SK-N-SH treated with all-trans-retinoic acid at 6 μM for 48 hours (cell line): ENCODE results near the gene GPR26.

ENCODE experiments used
- ATAC-seq: fragments of 200-7000 bp; cut with Tn5 transposase; 3 replicates; pipeline ENCODE4 v1.9.1; 2020; ENCODE audit warnings: mild to moderate bottlenecking, moderate library complexity
- ARNTL ChIP-seq: fragments of 450-650 bp; formaldehyde crosslinking; IDR thresholded peaks from 2 replicates; pipeline ENCODE4 v1.5.0; 2020; ENCODE audit warnings: low read depth, mild to moderate bottlenecking, moderate library complexity, borderline replicate concordance
- BACH2 ChIP-seq: fragments of 250-450 bp; sonication (Bioruptor Pico); IDR thresholded peaks from 2 replicates; pipeline ENCODE4 v1.9.0; 2021; ENCODE audit warnings: mild to moderate bottlenecking, borderline replicate concordance
- CSDC2 ChIP-seq: fragments of 250-450 bp; sonication (Bioruptor Pico); IDR thresholded peaks from 2 replicates; pipeline ENCODE4 v1.5.0; 2020; ENCODE audit warnings: mild to moderate bottlenecking, moderate library complexity
- ESRRG ChIP-seq: fragments of 250-450 bp; sonication (Bioruptor Pico); IDR thresholded peaks from 2 replicates; pipeline ENCODE4 v1.6.1; 2021; ENCODE audit warnings: mild to moderate bottlenecking
- GLIS3 ChIP-seq: fragments of 250-450 bp; sonication (Bioruptor Pico); IDR thresholded peaks from 2 replicates; pipeline ENCODE4 v1.5.0; 2020; ENCODE audit warnings: mild to moderate bottlenecking, moderate library complexity
- ISL1 ChIP-seq: fragments of 250-450 bp; sonication (Bioruptor Pico); IDR thresholded peaks from 2 replicates; pipeline ENCODE4 v2.1.2; 2022; ENCODE audit warnings: mild to moderate bottlenecking, moderate library complexity
- OSR1 ChIP-seq: fragments of 250-450 bp; sonication (Bioruptor Pico); IDR thresholded peaks from 2 replicates; pipeline ENCODE4 v1.8.0; 2022; ENCODE audit warnings: moderate library complexity, mild to moderate bottlenecking, inconsistent platforms
- RARB ChIP-seq: fragments of 250-450 bp; sonication (Bioruptor Pico); IDR thresholded peaks from 2 replicates; pipeline ENCODE4 v1.8.0; 2021; ENCODE audit warnings: mild to moderate bottlenecking, moderate library complexity
- SNAI2 ChIP-seq: fragments of 250-450 bp; sonication (Bioruptor Pico); IDR thresholded peaks from 2 replicates; pipeline ENCODE4 v1.5.0; 2020; ENCODE audit warnings: mild to moderate bottlenecking, moderate library complexity
- TCF4 ChIP-seq: fragments of 250-450 bp; sonication (Bioruptor Pico); IDR thresholded peaks from 2 replicates; pipeline ENCODE4 v1.8.0; 2021; ENCODE audit warnings: mild to moderate bottlenecking, moderate library complexity, borderline replicate concordance
- TOX ChIP-seq: fragments of 250-450 bp; sonication (Bioruptor Pico); IDR thresholded peaks from 2 replicates; pipeline ENCODE4 v1.8.0; 2021; ENCODE audit warnings: mild to moderate bottlenecking, moderate library complexity, borderline replicate concordance
- ZC3H10 ChIP-seq: fragments of 250-450 bp; sonication (Bioruptor Pico); IDR thresholded peaks from 2 replicates; pipeline ENCODE4 v1.5.1; 2021; ENCODE audit warnings: mild to moderate bottlenecking, moderate library complexity
- ZFP3 ChIP-seq: fragments of 250-450 bp; sonication (Bioruptor Pico); IDR thresholded peaks from 2 replicates; pipeline ENCODE4 v1.5.0; 2020; ENCODE audit warnings: mild to moderate bottlenecking, moderate library complexity
- ZNF565 ChIP-seq: fragments of 450-650 bp; formaldehyde crosslinking; conservative IDR thresholded peaks from 2 replicates; pipeline ENCODE4 v1.5.0; 2020; ENCODE audit warnings: low read depth, mild to moderate bottlenecking, moderate library complexity
- ZNF70 ChIP-seq: fragments of 450-650 bp; formaldehyde crosslinking; IDR thresholded peaks from 2 replicates; pipeline ENCODE4 v1.5.0; 2020; ENCODE audit warnings: mild to moderate bottlenecking, moderate library complexity
- ZNF8 ChIP-seq: fragments of 450-650 bp; formaldehyde crosslinking; IDR thresholded peaks from 2 replicates; pipeline ENCODE4 v1.5.0; 2020; ENCODE audit warnings: mild to moderate bottlenecking, moderate library complexity
- TF ChIP-seq, protein P1 (sequence below): fragments of 250-450 bp; sonication (Bioruptor Pico); IDR thresholded peaks from 2 replicates; pipeline ENCODE4 v1.5.1; 2021; ENCODE audit warnings: mild to moderate bottlenecking, moderate library complexity
- TF ChIP-seq, protein P2 (sequence below): fragments of 250-450 bp; sonication (Bioruptor Pico); IDR thresholded peaks from 2 replicates; pipeline ENCODE4 v1.5.0; 2020; ENCODE audit warnings: mild to moderate bottlenecking, moderate library complexity
- TF ChIP-seq, protein P3 (sequence below): fragments of 250-450 bp; sonication (Bioruptor Pico); IDR thresholded peaks from 2 replicates; pipeline ENCODE4 v1.8.0; 2020; ENCODE audit warnings: mild to moderate bottlenecking, moderate library complexity, borderline replicate concordance
- TF ChIP-seq, protein P4 (sequence below): fragments of 250-450 bp; sonication (Bioruptor Pico); IDR thresholded peaks from 2 replicates; pipeline ENCODE4 v1.5.1; 2020; ENCODE audit warnings: low read depth, mild to moderate bottlenecking, moderate library complexity
- TF ChIP-seq, protein P5 (sequence below): fragments of 250-450 bp; sonication (Bioruptor Pico); IDR thresholded peaks from 2 replicates; pipeline ENCODE4 v1.8.0; 2021; ENCODE audit warnings: low read depth, mild to moderate bottlenecking, moderate library complexity, borderline replicate concordance

Gene GPR26

DNA sequence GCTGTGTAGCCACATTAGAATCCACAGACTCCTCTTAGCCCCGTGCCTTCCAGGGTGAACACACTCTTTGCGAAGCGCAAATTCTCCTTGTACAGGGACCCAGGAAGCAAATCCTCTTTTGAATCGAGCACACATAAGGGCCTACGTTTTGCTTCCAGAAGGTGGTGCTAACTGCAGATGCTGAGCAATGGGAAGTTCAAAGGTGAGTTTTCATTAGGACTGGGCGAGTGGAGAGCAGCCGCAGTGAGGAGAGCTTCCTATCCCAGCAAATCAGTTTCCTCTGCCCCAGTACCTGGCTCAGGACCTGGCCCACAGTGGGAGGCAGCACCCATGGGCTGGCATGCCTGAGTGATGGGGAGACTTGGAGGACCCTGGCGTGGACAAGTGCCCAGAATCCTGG, 23.5 kb upstream of the GPR26 start:
- ATAC-seq: no peak
- TF ChIP-seq BACH2 (CRISPR knock-in tag) (no peak), ZFP3 (CRISPR knock-in tag) (no peak)
- TF ChIP-seq, protein P1, sequence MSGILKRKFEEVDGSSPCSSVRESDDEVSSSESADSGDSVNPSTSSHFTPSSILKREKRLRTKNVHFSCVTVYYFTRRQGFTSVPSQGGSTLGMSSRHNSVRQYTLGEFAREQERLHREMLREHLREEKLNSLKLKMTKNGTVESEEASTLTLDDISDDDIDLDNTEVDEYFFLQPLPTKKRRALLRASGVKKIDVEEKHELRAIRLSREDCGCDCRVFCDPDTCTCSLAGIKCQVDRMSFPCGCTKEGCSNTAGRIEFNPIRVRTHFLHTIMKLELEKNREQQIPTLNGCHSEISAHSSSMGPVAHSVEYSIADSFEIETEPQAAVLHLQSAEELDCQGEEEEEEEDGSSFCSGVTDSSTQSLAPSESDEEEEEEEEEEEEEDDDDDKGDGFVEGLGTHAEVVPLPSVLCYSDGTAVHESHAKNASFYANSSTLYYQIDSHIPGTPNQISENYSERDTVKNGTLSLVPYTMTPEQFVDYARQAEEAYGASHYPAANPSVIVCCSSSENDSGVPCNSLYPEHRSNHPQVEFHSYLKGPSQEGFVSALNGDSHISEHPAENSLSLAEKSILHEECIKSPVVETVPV (CRISPR knock-in tag): no peak
- TF ChIP-seq, protein P2, sequence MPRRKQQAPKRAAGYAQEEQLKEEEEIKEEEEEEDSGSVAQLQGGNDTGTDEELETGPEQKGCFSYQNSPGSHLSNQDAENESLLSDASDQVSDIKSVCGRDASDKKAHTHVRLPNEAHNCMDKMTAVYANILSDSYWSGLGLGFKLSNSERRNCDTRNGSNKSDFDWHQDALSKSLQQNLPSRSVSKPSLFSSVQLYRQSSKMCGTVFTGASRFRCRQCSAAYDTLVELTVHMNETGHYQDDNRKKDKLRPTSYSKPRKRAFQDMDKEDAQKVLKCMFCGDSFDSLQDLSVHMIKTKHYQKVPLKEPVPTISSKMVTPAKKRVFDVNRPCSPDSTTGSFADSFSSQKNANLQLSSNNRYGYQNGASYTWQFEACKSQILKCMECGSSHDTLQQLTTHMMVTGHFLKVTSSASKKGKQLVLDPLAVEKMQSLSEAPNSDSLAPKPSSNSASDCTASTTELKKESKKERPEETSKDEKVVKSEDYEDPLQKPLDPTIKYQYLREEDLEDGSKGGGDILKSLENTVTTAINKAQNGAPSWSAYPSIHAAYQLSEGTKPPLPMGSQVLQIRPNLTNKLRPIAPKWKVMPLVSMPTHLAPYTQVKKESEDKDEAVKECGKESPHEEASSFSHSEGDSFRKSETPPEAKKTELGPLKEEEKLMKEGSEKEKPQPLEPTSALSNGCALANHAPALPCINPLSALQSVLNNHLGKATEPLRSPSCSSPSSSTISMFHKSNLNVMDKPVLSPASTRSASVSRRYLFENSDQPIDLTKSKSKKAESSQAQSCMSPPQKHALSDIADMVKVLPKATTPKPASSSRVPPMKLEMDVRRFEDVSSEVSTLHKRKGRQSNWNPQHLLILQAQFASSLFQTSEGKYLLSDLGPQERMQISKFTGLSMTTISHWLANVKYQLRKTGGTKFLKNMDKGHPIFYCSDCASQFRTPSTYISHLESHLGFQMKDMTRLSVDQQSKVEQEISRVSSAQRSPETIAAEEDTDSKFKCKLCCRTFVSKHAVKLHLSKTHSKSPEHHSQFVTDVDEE (CRISPR knock-in tag): no peak
- TF ChIP-seq, all 23 proteins: peak for 0

DNA sequence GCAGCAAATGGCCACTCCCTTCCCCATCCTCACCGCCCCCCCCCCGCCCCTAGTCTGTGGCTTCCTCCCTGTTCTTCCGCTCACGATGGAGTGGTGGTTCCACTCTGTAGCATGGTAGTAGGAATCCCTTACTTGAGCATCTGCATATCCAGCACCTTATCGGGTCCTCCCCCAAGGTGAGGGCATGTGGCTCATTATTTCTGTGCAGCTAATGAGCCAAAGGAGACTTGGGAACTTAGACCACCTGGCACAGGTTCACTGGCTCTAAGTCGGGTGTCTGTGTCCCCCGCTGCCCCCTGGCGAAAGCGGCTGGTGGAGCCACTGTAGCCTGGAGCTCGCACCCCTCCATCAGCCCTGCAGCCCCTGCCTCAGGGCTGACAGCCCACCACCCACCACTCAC, 22.8 kb upstream of the GPR26 start:
- no peak for ATAC-seq
- TF ChIP-seq, protein P3, sequence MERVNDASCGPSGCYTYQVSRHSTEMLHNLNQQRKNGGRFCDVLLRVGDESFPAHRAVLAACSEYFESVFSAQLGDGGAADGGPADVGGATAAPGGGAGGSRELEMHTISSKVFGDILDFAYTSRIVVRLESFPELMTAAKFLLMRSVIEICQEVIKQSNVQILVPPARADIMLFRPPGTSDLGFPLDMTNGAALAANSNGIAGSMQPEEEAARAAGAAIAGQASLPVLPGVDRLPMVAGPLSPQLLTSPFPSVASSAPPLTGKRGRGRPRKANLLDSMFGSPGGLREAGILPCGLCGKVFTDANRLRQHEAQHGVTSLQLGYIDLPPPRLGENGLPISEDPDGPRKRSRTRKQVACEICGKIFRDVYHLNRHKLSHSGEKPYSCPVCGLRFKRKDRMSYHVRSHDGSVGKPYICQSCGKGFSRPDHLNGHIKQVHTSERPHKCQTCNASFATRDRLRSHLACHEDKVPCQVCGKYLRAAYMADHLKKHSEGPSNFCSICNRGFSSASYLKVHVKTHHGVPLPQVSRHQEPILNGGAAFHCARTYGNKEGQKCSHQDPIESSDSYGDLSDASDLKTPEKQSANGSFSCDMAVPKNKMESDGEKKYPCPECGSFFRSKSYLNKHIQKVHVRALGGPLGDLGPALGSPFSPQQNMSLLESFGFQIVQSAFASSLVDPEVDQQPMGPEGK (CRISPR knock-in tag): no peak
- TF ChIP-seq BACH2 (CRISPR knock-in tag) (no peak), GLIS3 (no peak), ISL1 (CRISPR knock-in tag) (no peak), ZNF70 (CRISPR knock-in tag) (no peak), RARB (CRISPR knock-in tag) (no peak), OSR1 (CRISPR knock-in tag) (no peak), ZC3H10 (CRISPR knock-in tag) (no peak), ZNF8 (CRISPR knock-in tag) (no peak), ARNTL (CRISPR knock-in tag) (no peak), SNAI2 (CRISPR knock-in tag) (no peak), TOX (CRISPR knock-in tag) (no peak), TCF4 (CRISPR knock-in tag) (no peak), ESRRG (CRISPR knock-in tag) (no peak), CSDC2 (CRISPR knock-in tag) (no peak), ZNF565 (CRISPR knock-in tag) (no peak)
- TF ChIP-seq, protein P4, sequence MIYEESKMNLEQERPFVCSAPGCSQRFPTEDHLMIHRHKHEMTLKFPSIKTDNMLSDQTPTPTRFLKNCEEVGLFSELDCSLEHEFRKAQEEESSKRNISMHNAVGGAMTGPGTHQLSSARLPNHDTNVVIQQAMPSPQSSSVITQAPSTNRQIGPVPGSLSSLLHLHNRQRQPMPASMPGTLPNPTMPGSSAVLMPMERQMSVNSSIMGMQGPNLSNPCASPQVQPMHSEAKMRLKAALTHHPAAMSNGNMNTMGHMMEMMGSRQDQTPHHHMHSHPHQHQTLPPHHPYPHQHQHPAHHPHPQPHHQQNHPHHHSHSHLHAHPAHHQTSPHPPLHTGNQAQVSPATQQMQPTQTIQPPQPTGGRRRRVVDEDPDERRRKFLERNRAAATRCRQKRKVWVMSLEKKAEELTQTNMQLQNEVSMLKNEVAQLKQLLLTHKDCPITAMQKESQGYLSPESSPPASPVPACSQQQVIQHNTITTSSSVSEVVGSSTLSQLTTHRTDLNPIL (CRISPR knock-in tag): no peak
- TF ChIP-seq, protein P1 (CRISPR knock-in tag): no peak
- TF ChIP-seq, protein P5, sequence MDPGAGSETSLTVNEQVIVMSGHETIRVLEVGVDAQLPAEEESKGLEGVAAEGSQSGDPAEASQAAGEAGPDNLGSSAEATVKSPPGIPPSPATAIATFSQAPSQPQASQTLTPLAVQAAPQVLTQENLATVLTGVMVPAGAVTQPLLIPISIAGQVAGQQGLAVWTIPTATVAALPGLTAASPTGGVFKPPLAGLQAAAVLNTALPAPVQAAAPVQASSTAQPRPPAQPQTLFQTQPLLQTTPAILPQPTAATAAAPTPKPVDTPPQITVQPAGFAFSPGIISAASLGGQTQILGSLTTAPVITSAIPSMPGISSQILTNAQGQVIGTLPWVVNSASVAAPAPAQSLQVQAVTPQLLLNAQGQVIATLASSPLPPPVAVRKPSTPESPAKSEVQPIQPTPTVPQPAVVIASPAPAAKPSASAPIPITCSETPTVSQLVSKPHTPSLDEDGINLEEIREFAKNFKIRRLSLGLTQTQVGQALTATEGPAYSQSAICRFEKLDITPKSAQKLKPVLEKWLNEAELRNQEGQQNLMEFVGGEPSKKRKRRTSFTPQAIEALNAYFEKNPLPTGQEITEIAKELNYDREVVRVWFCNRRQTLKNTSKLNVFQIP (CRISPR knock-in tag): no peak
- TF ChIP-seq, protein P2 (CRISPR knock-in tag): no peak
- TF ChIP-seq, all 23 proteins: peak for 0
